OCI-LY3 (cell line): Measurements from ENCODE around the gene CYTH1.

ENCODE experiments used
- EZH2phosphoT487 ChIP-seq: fragments of 200-600 bp; shearing (Covaris generic); IDR thresholded peaks from 2 replicates; pipeline ENCODE4 v1.6.1; 2018; ENCODE audit warnings: antibody characterized with exemption, mixed run types, low read depth
- TF ChIP-seq, protein P1 (sequence below): fragments of 200-600, 300-600 bp; sonication (generic); IDR thresholded peaks from 2 replicates; pipeline ENCODE4 v1.5.1; 2014; ENCODE audit warnings: antibody characterized with exemption, low read length, low read depth

DNA sequence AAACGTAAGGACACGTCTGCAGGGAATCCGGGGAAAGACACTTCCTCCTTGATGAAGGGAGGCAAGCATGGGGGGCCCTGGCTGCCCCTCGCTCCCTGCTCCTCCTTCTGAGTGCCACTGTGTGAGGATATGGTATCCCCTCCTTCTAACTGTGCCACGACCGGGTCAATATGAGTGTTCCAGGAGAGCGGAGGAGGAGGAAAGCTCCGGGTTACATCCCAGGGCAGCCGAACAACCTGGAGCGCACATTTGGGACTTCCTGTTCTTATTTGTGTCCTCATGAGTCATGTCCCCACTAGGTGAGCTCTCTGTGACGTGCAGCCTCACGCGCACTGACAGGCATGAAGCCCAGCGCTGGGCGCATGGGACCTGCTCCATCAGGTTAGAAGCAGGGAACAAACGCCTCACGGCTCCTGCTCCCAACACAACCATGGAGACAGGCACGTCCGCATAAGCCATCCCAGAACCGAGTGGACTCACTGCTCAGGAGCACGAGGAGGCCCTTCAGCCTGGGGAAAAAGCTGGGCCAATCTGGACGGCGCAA lies 112.0 kb downstream of the CYTH1 start:
- TF ChIP-seq, protein P1, sequence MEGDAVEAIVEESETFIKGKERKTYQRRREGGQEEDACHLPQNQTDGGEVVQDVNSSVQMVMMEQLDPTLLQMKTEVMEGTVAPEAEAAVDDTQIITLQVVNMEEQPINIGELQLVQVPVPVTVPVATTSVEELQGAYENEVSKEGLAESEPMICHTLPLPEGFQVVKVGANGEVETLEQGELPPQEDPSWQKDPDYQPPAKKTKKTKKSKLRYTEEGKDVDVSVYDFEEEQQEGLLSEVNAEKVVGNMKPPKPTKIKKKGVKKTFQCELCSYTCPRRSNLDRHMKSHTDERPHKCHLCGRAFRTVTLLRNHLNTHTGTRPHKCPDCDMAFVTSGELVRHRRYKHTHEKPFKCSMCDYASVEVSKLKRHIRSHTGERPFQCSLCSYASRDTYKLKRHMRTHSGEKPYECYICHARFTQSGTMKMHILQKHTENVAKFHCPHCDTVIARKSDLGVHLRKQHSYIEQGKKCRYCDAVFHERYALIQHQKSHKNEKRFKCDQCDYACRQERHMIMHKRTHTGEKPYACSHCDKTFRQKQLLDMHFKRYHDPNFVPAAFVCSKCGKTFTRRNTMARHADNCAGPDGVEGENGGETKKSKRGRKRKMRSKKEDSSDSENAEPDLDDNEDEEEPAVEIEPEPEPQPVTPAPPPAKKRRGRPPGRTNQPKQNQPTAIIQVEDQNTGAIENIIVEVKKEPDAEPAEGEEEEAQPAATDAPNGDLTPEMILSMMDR, result no peak
- TF ChIP-seq EZH2phosphoT487, result no peak
